ENCODE results near the gene FRMD5.
A peak's percentile ranks its signal among the peaks of the same experiment; 100 is the strongest.

FRMD5 gene

GRCh38 chr15:43923553-43923952 lies 271.5 kb downstream of the FRMD5 start:
- no peak for DNase-seq (ENCODE audit: low read depth in 2 of 2)

DNA sequence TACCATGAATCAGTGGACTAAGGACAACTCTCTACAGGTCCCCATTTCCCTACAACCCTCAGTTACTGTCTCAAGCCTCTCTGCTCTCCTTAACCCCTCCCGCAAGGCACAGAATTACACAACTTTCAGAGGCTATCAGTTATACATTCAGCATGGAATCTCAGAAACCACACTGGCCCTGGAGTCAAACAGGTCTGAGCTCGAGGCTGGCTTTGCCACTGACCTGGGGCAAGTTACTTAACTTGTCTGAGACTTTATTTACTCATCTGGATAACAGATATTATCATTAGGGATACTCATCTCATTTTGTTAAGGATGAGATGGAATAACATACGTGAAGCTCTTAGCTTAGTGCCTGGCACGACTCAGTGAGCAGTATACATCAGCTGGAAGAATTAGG lies 273.1 kb downstream of the FRMD5 start:
- no peak for DNase-seq (ENCODE audit: low read depth in 2 of 2)

DNA sequence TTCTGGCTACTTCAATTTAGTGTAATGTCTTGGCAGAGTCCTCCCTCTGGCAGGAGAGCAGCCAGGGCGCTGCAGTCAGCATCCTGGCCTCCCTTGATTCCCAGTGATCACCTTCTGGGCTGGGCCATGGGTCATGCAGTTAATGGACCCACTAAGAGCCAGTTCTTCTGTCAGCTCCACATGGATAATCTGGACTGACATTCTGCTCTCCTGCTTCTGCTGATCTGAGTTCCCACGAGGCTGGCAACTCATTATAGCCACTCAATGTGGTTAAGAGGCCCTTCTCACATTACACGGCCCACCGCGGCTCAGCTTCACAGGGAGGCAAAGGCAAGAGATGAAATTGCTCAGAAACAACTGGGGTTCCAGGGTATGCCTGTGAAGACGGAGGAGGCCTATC lies 274.3 kb downstream of the FRMD5 start:
- no peak for DNase-seq (ENCODE audit: low read depth in 2 of 2)

DNA sequence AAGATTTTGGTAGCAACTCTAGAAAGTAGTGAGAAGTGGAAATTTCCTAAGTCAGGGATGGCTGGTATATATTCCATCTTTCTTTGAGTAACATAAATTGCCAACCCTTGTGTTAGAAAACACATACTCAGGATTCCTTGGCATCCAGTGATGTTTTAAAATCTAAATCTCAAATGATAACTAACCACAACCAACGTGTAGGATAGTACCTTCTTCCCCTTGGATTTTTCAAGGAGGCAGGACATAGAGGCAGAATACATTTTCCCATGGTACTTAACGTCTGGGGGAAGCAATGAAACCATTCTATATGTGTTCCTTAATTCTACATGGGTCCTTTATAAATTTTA lies 274.8 kb downstream of the FRMD5 start:
- no peak for DNase-seq (ENCODE audit: low read depth in 2 of 2)

DNA sequence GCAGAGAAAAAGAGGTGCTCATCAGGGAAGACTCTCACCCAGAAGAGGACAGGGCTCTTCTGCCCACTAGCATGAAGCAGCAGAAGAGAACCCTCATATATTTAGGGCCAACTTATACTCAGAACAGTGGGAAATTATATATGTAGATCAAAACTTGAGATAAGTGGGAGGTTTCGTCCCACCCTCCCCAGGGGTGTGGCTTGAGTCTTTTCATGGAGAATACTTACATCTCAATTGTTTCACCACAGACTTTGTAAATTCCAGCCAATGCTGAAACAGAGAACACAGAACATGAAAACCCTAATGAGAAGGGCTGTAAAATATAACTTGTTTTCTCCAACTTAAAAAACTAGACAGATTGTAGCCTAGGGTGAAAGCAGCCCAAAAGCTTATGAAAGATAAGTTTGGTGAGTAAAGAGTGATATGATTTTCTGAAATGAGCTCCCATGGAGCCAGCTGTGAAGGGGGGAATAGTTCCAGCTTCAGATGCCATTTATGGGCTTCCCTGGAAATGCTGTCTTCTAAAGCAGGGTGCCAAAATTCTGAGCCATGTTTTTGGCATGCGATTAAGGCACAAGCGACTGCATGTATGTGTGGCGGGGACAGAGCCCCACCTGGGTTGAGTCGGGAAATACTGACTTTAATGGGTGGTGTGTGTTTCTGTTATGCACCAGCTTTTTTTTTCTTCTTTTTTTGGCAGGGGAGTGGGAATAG lies 275.4 kb downstream of the FRMD5 start:
- DNase-seq (ENCODE audit: low read depth in 2 of 2), result no peak

GRCh38 chr15:43918717-43919116 lies 276.4 kb downstream of the FRMD5 start:
- no peak for DNase-seq (ENCODE audit: low read depth in 2 of 2)

GRCh38 chr15:43916326-43916660 lies 278.8 kb downstream of the FRMD5 start:
- DNase-seq (ENCODE audit: low read depth in 2 of 2), result no peak

DNA sequence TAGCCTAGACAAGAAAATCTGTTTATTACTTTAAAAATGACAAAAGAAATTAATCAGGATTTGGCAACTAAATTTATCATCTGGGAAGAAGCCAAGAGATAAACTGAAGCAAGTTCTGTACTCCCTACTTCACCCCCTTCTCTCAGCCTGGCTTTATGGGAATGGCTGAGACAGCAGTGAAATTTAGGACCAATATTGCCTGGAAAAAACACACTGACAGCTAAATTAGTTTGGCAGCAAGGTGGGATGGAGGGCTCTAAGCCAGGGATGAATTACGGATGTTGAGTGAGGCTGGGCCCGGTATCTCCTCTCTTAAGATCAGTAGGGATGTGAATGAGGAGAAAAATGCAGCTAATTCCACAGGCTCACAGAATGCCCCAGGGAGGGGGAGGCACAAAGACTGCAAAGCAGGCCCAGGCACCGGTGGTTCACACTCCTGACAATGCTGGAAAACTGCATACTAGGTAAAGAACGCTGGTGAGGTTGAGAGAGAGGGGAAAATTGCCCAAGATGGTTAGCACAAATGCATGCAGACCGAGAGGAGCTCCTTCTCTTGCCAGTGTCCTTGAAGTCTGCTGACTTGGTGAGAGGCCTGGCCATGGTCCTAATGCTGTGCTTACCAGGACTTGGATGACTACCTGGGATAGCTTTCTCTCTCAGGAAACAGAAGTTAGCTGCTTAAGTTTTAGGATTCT lies 279.3 kb downstream of the FRMD5 start:
- no peak for DNase-seq (ENCODE audit: low read depth in 2 of 2)

DNA sequence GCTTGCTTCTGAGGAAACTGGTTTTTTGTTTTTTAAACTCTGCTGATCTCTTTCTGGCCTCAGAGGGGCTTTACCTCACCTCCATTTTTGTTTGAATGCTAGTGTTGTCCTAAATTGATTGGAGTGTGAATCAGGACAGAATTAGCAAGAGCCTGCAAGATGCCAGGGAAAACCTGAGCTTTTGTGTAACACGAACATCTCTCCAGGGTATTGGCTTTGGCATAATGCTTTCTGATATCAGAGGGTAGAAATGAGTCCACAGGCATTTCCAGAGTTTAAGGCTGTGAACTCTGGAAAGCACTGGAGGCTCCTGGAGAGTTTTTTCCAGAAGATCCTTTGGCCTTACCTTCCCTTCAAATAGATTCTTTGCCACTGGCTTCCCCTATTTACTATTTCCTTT lies 281.1 kb downstream of the FRMD5 start:
- DNase-seq (ENCODE audit: low read depth in 2 of 2), result no peak

GRCh38 chr15:43913026-43913780 lies 281.9 kb downstream of the FRMD5 start:
- no peak for DNase-seq (ENCODE audit: low read depth in 2 of 2)

DNA sequence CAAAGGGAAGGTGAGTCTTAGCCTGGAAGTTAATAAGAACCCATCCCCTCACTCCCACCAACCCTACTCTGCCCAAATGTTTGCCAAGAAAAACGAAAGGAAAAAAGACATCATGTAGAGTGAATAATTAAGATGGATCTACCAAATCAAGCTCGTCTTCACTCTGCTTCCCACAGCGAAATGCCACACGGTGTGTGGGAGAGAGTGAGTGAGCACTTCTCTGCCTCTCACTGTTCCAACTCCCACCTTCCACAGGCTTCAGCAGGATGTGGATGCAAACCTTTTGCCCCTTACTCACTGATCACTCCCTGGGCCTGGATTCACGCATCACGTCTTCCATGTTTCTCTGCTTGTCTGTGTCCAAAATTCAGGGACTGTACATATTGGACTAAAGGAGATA lies 282.9 kb downstream of the FRMD5 start:
- DNase-seq (ENCODE audit: low read depth in 2 of 2), result no peak

GRCh38 chr15:43911235-43911781 lies 283.8 kb downstream of the FRMD5 start:
- no peak for DNase-seq (ENCODE audit: low read depth in 2 of 2)

DNA sequence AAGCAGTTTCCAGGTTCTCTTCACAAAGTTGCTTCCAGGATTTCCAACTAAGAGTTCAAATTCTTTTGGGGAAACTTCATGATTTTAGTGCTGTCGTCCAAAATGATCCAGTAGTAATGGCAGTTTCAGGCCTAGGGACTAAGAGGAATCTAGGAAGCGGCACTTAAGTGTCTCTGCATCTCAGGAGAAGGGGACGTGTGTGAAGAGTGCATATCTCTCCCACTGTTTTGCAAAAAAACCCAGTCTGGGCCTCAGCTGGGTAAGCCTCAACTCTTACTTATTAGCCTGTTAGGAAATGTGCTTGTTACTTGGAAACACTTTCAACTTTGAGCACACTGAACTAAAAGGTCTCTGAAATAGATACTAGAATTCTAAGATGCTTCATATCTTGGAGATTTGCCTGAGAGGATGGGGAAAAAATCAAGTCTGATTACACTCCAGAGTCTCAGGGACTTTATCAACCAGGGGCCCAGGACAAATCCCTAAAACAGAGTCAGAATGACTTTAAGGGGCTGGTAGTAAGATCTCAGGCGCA lies 286.5 kb downstream of the FRMD5 start:
- DNase-seq (ENCODE audit: low read depth in 2 of 2), result no peak

DNA sequence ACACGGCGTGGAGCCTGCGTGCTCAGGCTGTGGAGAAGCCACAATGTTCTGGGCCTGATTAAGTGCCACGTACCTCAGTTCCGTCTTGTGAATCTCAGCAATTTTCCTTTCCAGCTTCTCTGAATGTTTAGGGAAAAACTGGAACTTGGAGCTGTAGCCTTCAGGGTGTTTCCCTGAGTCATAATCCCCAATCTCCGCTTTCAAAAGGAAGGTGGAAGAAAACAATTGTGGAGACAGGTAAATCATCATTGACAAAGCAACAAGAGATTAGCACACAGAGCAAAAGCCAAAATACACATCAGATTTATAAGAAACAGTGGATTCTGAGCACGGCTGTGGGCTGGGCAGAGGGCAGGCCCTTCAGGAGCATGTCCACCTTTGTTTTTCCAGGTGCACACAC lies 289.3 kb downstream of the FRMD5 start:
- DNase-seq (ENCODE audit: low read depth in 2 of 2), result no peak

DNA sequence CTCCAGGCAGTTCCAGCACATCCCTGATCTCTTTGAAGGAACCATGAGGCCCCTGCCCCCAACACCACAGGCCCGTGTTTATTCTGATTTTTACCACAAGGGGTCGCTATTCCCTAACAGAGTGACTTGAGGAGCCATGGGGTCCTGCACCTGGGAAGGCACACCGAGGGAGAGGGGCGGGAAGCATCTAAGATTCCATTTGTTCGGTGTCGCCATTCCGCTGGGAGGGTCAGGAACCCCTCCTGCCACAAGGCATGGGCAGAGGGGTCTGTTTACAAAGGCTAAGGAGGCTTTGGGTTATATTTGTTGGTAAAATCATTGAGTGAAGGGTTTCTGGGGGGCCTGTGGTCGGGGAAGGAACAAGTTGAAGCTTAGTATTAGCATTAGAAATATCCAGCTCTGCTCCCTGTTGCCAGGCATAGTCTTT lies 291.2 kb downstream of the FRMD5 start:
- DNase-seq (ENCODE audit: low read depth in 2 of 2), result peak; percentile 5 to 23

- DNase-seq (ENCODE audit: low read depth in 2 of 2), result no peak
Measured at GRCh38 chr15:43901495-43901894, 293.6 kb downstream of the FRMD5 start.

- DNase-seq (ENCODE audit: low read depth in 2 of 2), result no peak
Measured at GRCh38 chr15:43900996-43901395, 294.1 kb downstream of the FRMD5 start.

DNA sequence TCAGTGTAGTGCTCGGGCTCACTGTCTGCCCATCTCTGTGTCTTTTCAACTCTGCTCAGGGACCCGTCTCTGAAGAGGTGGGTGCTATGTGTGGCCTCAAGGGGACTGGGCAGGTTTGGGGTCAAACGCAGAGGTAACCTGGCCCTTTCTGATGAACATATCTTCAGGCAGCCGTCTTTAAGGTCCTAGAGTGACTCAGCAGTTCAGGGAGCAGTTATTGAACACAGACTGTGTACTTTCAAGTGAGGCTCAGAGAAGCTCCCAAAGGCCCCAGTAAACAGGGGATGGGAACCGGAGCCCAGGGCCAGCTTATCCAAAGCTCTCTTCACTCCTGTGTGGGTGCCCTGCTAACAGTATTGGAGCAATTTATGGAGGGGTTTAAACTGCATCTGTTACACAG lies 295.1 kb downstream of the FRMD5 start:
- DNase-seq (ENCODE audit: low read depth in 2 of 2), result no peak

DNA sequence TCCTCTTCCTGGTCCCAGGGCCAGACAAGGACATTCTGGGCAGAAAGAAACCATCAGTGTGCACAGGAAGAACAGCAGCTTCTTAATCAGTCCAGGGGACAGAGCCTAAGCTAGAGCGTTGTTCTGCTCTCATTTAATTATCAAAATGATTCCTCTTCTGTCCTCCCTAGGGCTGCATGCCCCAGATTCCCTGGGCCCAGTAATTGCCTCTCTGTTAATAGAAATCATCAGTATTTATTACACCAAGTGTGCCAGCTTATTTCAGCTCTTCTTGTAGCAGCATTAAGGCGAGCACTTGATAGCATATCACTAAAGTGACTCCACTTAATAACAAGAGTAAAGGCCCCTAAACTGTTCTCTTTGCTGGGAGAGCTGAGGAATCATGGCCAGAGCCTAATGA lies 296.2 kb downstream of the FRMD5 start:
- DNase-seq (ENCODE audit: low read depth in 2 of 2), result no peak

DNA sequence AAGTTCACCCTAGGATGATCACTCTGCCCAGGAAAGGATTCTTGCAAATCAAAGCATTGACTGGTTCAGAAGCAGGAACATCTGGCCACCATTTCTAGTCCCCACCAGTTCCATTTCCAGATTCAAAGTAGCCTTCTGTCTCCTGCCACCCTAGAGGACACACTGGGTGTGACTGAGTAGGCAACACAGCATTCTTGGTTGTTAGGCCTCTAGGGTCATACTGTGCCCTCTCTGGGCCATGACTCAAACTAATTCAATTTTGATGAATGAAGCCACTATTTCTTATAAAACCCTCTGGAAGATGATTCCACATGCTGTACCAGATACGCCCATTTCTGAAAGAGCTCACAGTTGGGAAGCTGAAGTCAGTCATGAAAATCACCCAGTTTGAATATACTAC lies 298.5 kb downstream of the FRMD5 start:
- DNase-seq (ENCODE audit: low read depth in 2 of 2), result no peak

- no peak for DNase-seq (ENCODE audit: low read depth in 2 of 2)
Measured at GRCh38 chr15:43895586-43895985, 299.5 kb downstream of the FRMD5 start.

DNA sequence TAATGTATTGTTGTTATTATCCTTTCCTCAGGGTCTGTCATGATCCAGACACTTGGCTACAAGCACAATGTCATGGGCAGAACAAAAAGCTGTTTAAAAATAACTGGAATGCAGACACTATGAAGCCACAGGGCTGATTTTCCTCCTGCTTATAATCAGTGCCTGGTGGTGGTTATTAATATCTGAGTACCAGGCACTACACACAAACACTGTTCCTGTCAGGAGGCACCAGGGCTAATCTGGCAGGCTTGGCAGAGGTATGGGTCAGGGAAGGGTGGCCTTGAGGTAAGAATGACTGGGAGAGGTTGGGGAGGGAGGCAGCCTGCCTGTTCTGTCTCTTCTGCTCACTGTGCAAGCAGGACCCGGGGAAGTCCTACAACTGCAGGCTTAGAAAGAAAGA lies 301.1 kb downstream of the FRMD5 start:
- no peak for DNase-seq (ENCODE audit: low read depth in 2 of 2)

GRCh38 chr15:43889042-43889441 lies 306.0 kb downstream of the FRMD5 start:
- no peak for DNase-seq (ENCODE audit: low read depth in 2 of 2)
